Trophoblast cell (in vitro differentiated cells and primary cell): ENCODE results near the gene RPTOR.

ENCODE experiments used
- DNase-seq, 2 donors: peaks; one replicate each; pipeline ENCODE4 v3.0.0-alpha.2; 2016
- H2AFZ ChIP-seq: 2 replicates; pipeline ENCODE4 v1.6.1; 2013; ENCODE audit warnings: low read length, moderate library complexity, mild to moderate bottlenecking; ENCODE audit not compliant: insufficient read depth, poor library complexity
- H2AK5ac ChIP-seq: 2 replicates; pipeline ENCODE4 v1.6.1; 2013; ENCODE audit warnings: mild to moderate bottlenecking, low read length
- H2BK120ac ChIP-seq: 2 replicates; pipeline ENCODE4 v1.6.1; 2013; ENCODE audit warnings: low read length, mild to moderate bottlenecking, moderate library complexity; ENCODE audit not compliant: insufficient read depth, poor library complexity
- H2BK12ac ChIP-seq: 2 replicates; pipeline ENCODE4 v1.6.1; 2013; ENCODE audit warnings: mild to moderate bottlenecking, low read length, moderate library complexity
- H2BK5ac ChIP-seq: 2 replicates; pipeline ENCODE4 v1.6.1; 2013; ENCODE audit warnings: low read length, low read depth, moderate library complexity, mild to moderate bottlenecking; ENCODE audit not compliant: poor library complexity
- H3K14ac ChIP-seq: 2 replicates; pipeline ENCODE4 v1.6.1; 2013; ENCODE audit warnings: mild to moderate bottlenecking, low read length
- H3K18ac ChIP-seq: 2 replicates; pipeline ENCODE4 v1.6.1; 2013; ENCODE audit warnings: mild to moderate bottlenecking, low read length
- H3K23ac ChIP-seq: 2 replicates; pipeline ENCODE4 v1.6.1; 2013; ENCODE audit warnings: low read length
- H3K27ac ChIP-seq: 2 replicates; pipeline ENCODE4 v1.5.1; 2013; ENCODE audit warnings: low read depth, mild to moderate bottlenecking, inconsistent platforms, low read length, moderate library complexity
- H3K27me3 ChIP-seq: 2 replicates; pipeline ENCODE4 v1.6.1; 2013; ENCODE audit warnings: inconsistent platforms, mild to moderate bottlenecking, low read length, moderate library complexity; ENCODE audit not compliant: insufficient read depth
- H3K36me3 ChIP-seq, 2 experiments: 1 replicate in 1 of 2; 2 replicates in 1 of 2; pipeline ENCODE4 v1.6.1; 2013; ENCODE audit warnings: low read length in 2 of 2, mild to moderate bottlenecking in 2 of 2, moderate library complexity in 1 of 2; ENCODE audit not compliant: insufficient read depth in 2 of 2, control insufficient read depth in 1 of 2
- H3K4ac ChIP-seq: 2 replicates; pipeline ENCODE4 v1.6.1; 2013; ENCODE audit warnings: low read depth, mild to moderate bottlenecking, low read length, moderate library complexity
- H3K4me1 ChIP-seq, 2 experiments: 1 replicate in 1 of 2; 2 replicates in 1 of 2; pipeline ENCODE4 v1.6.1; 2013; ENCODE audit warnings: low read length in 2 of 2, mild to moderate bottlenecking in 2 of 2, moderate library complexity in 1 of 2; ENCODE audit not compliant: insufficient read depth in 2 of 2, control insufficient read depth in 1 of 2
- H3K4me2 ChIP-seq: 2 replicates; pipeline ENCODE4 v1.6.1; 2013; ENCODE audit warnings: inconsistent platforms, mild to moderate bottlenecking, low read length, moderate library complexity
- H3K4me3 ChIP-seq: 2 replicates; pipeline ENCODE4 v1.5.1; 2013; ENCODE audit warnings: mild to moderate bottlenecking, low read depth, low read length, inconsistent platforms
- H3K79me1 ChIP-seq: one replicate; pipeline ENCODE4 v1.6.1; 2013; ENCODE audit warnings: low read length
- H3K79me2 ChIP-seq: 2 replicates; pipeline ENCODE4 v1.6.1; 2013; ENCODE audit warnings: low read length, mild to moderate bottlenecking; ENCODE audit not compliant: control insufficient read depth, insufficient read depth, poor library complexity
- H3K9ac ChIP-seq: 2 replicates; pipeline ENCODE4 v1.6.1; 2013; ENCODE audit warnings: mild to moderate bottlenecking, low read length
- H3K9me3 ChIP-seq: 2 replicates; pipeline ENCODE4 v1.6.1; 2013; ENCODE audit warnings: low read depth, mild to moderate bottlenecking, control low read depth, inconsistent platforms, low read length; ENCODE audit not compliant: insufficient read depth
- H4K12ac ChIP-seq: 2 replicates; pipeline ENCODE4 v1.6.1; 2013; ENCODE audit warnings: low read depth, mild to moderate bottlenecking, low read length, moderate library complexity
- H4K8ac ChIP-seq: 2 replicates; pipeline ENCODE4 v1.6.1; 2013; ENCODE audit warnings: low read depth, mild to moderate bottlenecking, low read length, moderate library complexity
- H4K91ac ChIP-seq: one replicate; pipeline ENCODE4 v1.6.1; 2013; ENCODE audit warnings: low read depth, mild to moderate bottlenecking, low read length, moderate library complexity
- WGBS: extraction: QIAGEN DNeasy Blood & Tissue Kit; methylation state at CpG from one replicate; pipeline ENCODE4 v1.1.7; 2013; ENCODE audit warnings: missing lambda C conversion rate; ENCODE audit not compliant: insufficient read length, insufficient coverage; ENCODE audit errors: extremely low coverage; 5-methylcytosine and 5-hydroxymethylcytosine counted together

RPTOR gene

GRCh38 chr17:80799538-80800480 is 255.2 kb downstream of the RPTOR start:
- Histone ChIP-seq H3K14ac (no peak overlapping the region), H3K9me3 (peaks cover 6% of the 10 kb centered on the region), H2BK12ac (no peak overlapping the region), H3K27me3 (no peaks in the 10 kb centered on the region), H3K9ac (no peak overlapping the region), H3K79me2 (no peaks in the 10 kb centered on the region), H3K4me3 (peak overlapping the region; percentile 3), H2AK5ac (no peak overlapping the region), H3K79me1 (no peaks in the 10 kb centered on the region), H4K8ac (no peak overlapping the region), H2BK120ac (no peak overlapping the region), H2AFZ (no peak overlapping the region), H2BK5ac (no peak overlapping the region), H3K4ac (no peak overlapping the region), H4K91ac (no peak overlapping the region), H3K36me3 (peaks cover 2 to 6% of the 10 kb centered on the region in 2 experiments), H3K4me2 (no peak overlapping the region), H3K27ac (no peak overlapping the region), H4K12ac (no peak overlapping the region), H3K23ac (no peak overlapping the region), H3K4me1 (no peaks in the 10 kb centered on the region), H3K18ac (no peak overlapping the region)
- WGBS: no CpG with 5 or more reads among the region's 40 CpGs
- DNase-seq: no peak

GRCh38 chr17:80800481-80801391 is 256.1 kb downstream of the RPTOR start:
- no peak overlapping the region for H3K27ac ChIP-seq
- no peak overlapping the region for H3K23ac ChIP-seq
- peaks cover 2 to 6% of the 10 kb centered on the region in 2 experiments for H3K36me3 ChIP-seq
- DNase-seq: no peak
- H3K9me3 ChIP-seq: peaks cover 4% of the 10 kb centered on the region
- H3K9ac ChIP-seq: no peak overlapping the region
- H3K18ac ChIP-seq: no peak overlapping the region
- H3K14ac ChIP-seq: no peak overlapping the region
- H3K4me1 ChIP-seq: peaks cover 0 to 2% of the 10 kb centered on the region in 2 experiments
- H3K79me2 ChIP-seq: no peaks in the 10 kb centered on the region
- no peak overlapping the region for H3K4me3 ChIP-seq
- WGBS: no CpG with 5 or more reads among the region's 18 CpGs
- H3K79me1 ChIP-seq: no peaks in the 10 kb centered on the region
- no peak overlapping the region for H2AFZ ChIP-seq
- no peak overlapping the region for H4K91ac ChIP-seq
- no peak overlapping the region for H3K4me2 ChIP-seq
- H2BK120ac ChIP-seq: no peak overlapping the region
- no peaks in the 10 kb centered on the region for H3K27me3 ChIP-seq
- H3K4ac ChIP-seq: no peak overlapping the region
- no peak overlapping the region for H2AK5ac ChIP-seq
- H4K8ac ChIP-seq: no peak overlapping the region
- H2BK12ac ChIP-seq: no peak overlapping the region
- H2BK5ac ChIP-seq: no peak overlapping the region
- H4K12ac ChIP-seq: no peak overlapping the region

DNA sequence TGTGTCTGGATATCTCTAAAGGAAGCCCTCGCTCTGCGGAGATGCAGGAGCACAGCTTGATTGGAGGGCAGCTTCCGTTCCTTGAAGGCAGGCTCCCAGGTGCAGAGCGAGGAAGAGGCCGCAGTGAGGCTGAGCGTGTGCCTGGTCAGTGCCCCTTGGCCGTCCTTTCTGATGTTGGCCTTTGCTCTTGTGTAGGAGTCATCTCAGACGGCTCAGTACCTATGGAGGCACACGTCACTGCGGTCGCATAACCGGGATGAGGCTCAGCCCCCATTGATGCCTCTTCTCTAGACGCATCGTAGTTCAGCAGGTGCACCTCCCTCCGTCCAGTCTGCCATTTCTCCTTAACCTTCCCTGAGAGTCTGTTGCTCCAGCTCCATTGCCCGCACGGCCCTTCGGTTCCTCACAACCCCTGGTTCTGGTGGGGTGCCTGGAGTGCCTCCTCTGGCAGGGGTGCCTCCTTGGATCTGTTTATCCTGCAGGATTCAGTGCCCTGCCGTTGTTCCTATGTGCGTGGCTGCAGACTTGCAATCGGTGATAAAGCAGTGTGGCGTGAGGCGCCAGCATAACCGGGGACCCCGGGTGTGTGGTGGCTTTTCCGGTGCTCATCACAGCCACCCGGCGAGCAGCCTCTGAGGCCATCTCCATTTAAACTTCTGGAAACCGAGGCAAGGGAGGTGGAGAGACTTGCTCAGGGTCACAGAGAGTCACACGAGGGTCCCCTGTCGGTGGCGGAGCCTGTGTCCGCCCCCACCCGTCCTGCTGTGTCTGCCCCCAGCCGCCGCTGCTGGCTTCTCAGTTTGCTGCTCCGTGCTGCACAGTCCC is 258.2 kb downstream of the RPTOR start:
- H3K4me1 ChIP-seq: peaks cover 0 to 2% of the 10 kb centered on the region in 2 experiments
- no peak overlapping the region for H2AFZ ChIP-seq
- H4K91ac ChIP-seq: no peak overlapping the region
- no peak overlapping the region for H3K4ac ChIP-seq
- no peak overlapping the region for H3K4me3 ChIP-seq
- H3K9ac ChIP-seq: no peak overlapping the region
- no peak overlapping the region for H3K18ac ChIP-seq
- no peaks in the 10 kb centered on the region for H3K27me3 ChIP-seq
- no peak overlapping the region for H2BK120ac ChIP-seq
- no peaks in the 10 kb centered on the region for H3K79me2 ChIP-seq
- no peak overlapping the region for H3K4me2 ChIP-seq
- no peak for DNase-seq
- no peak overlapping the region for H2BK5ac ChIP-seq
- H2AK5ac ChIP-seq: no peak overlapping the region
- no peak overlapping the region for H4K12ac ChIP-seq
- H3K9me3 ChIP-seq: no peaks in the 10 kb centered on the region
- no peak overlapping the region for H2BK12ac ChIP-seq
- H3K36me3 ChIP-seq: peaks cover 2 to 3% of the 10 kb centered on the region in 2 experiments
- WGBS: no CpG with 5 or more reads among the region's 37 CpGs
- H3K23ac ChIP-seq: no peak overlapping the region
- H3K79me1 ChIP-seq: no peaks in the 10 kb centered on the region
- no peak overlapping the region for H4K8ac ChIP-seq
- no peak overlapping the region for H3K14ac ChIP-seq
- H3K27ac ChIP-seq: no peak overlapping the region
